Inflammatory macrophage treated with lipopolysaccharide for 1 hour (primary cell): ENCODE data around the gene PLCH2.
A peak's percentile ranks its signal among the peaks of the same experiment; 100 is the strongest.

ENCODE experiments used
- DNase-seq, 2 donors: peaks; one replicate each; pipeline ENCODE4 v3.0.0-alpha.2; 2020 to 2022

PLCH2 gene

GRCh38 chr1:2532485-2533160, 56.5 kb downstream of the PLCH2 start:
- DNase-seq: no peak

- no peak for DNase-seq
These were observed 57.3 kb downstream of the PLCH2 start for GRCh38 chr1:2533365-2533764.

- DNase-seq: no peak
These were observed 58.2 kb downstream of the PLCH2 start for GRCh38 chr1:2534315-2534686.

- DNase-seq: no peak
These were observed 58.8 kb downstream of the PLCH2 start for GRCh38 chr1:2534687-2535441.

- DNase-seq: no peak
These were observed 59.4 kb downstream of the PLCH2 start for GRCh38 chr1:2535455-2535854.

GRCh38 chr1:2535981-2536380, 59.9 kb downstream of the PLCH2 start:
- DNase-seq: no peak

- no peak for DNase-seq
These were observed 61.7 kb downstream of the PLCH2 start for GRCh38 chr1:2537784-2538115.

- DNase-seq: no peak
These were observed 62.3 kb downstream of the PLCH2 start for GRCh38 chr1:2538376-2538775.

GRCh38 chr1:2538872-2539271, 62.8 kb downstream of the PLCH2 start:
- no peak for DNase-seq

GRCh38 chr1:2539312-2539907, 63.3 kb downstream of the PLCH2 start:
- no peak for DNase-seq

- DNase-seq: no peak
These were observed 64.9 kb downstream of the PLCH2 start for GRCh38 chr1:2540816-2541492.

GRCh38 chr1:2541619-2542245, 65.6 kb downstream of the PLCH2 start:
- DNase-seq: no peak

GRCh38 chr1:2542246-2542915, 66.3 kb downstream of the PLCH2 start:
- DNase-seq: no peak

GRCh38 chr1:2543543-2544092, 67.5 kb downstream of the PLCH2 start:
- DNase-seq: no peak

GRCh38 chr1:2544093-2544874, 68.2 kb downstream of the PLCH2 start:
- DNase-seq: no peak

GRCh38 chr1:2544875-2545640, 69.0 kb downstream of the PLCH2 start:
- no peak for DNase-seq

GRCh38 chr1:2545754-2546514, 69.8 kb downstream of the PLCH2 start:
- DNase-seq: peak; percentile 61 to 62

- peak; percentile 69 to 88 for DNase-seq
These were observed 70.6 kb downstream of the PLCH2 start for GRCh38 chr1:2546515-2547209.
